SK-N-MC (cell line): ENCODE results near the gene RYR2.

Experiments
- DNase-seq: peaks from one replicate; pipeline ENCODE4 v3.0.0-alpha.2; 2011; ENCODE audit warnings: low read depth, low spot score
- H3K27ac ChIP-seq: fragments of 200-600 bp; sonication (generic); 2 replicates; pipeline ENCODE4 v1.5.1; 2016; ENCODE audit warnings: mixed run types
- H3K36me3 ChIP-seq: fragments of 200-600 bp; sonication (generic); 2 replicates; pipeline ENCODE4 v1.6.1; 2017; ENCODE audit warnings: antibody characterized with exemption, low read length, mixed read lengths; ENCODE audit not compliant: insufficient read depth
- H3K4me3 ChIP-seq: fragments of 200-600 bp; sonication (generic); 2 replicates; pipeline ENCODE4 v1.5.1; 2016
- H3K9ac ChIP-seq: fragments of 200-600 bp; sonication (generic); 2 replicates; pipeline ENCODE4 v1.8.0; 2017; ENCODE audit warnings: mixed run types, mixed read lengths; ENCODE audit not compliant: insufficient read length
- H3K9me3 ChIP-seq: fragments of 200-600 bp; sonication (generic); 2 replicates; pipeline ENCODE4 v1.6.1; 2017; ENCODE audit warnings: low read depth, mild to moderate bottlenecking, antibody characterized with exemption, low read length, moderate library complexity, mixed read lengths
- EZH2 ChIP-seq: fragments of 200-600 bp; sonication (generic); IDR thresholded peaks from one replicate; pipeline ENCODE4 v1.6.1; 2017; ENCODE audit warnings: antibody characterized with exemption
- FOXP2 ChIP-seq: optimal IDR thresholded peaks from 2 replicates; pipeline ENCODE3; 2011; ENCODE audit warnings: mild to moderate bottlenecking, moderate library complexity; ENCODE audit not compliant: insufficient read depth; ENCODE audit errors: extremely low read length, control extremely low read depth
- POLR2AphosphoS5 ChIP-seq: IDR thresholded peaks from 2 replicates; pipeline ENCODE4 v1.6.1; 2012; ENCODE audit warnings: mild to moderate bottlenecking, low read depth, low read length, borderline replicate concordance

RYR2 gene

GRCh38 chr1:237759377-237759776 is 717.4 kb downstream of the RYR2 start:
- Histone ChIP-seq H3K36me3 (no peaks in the 10 kb centered on the region), H3K9me3 (no peaks in the 10 kb centered on the region), H3K27ac (no peak overlapping the region), H3K9ac (no peak overlapping the region), H3K4me3 (no peak overlapping the region)
- DNase-seq, result no peak
- TF ChIP-seq EZH2 (no peak), POLR2AphosphoS5 (no peak), FOXP2 (no peak)

- no peak for DNase-seq
- Histone ChIP-seq H3K4me3 (no peak overlapping the region), H3K9me3 (no peaks in the 10 kb centered on the region), H3K27ac (no peak overlapping the region), H3K36me3 (no peaks in the 10 kb centered on the region), H3K9ac (no peak overlapping the region)
- TF ChIP-seq FOXP2 (no peak), EZH2 (no peak), POLR2AphosphoS5 (no peak)
Observed at GRCh38 chr1:237760951-237761350, 719.0 kb downstream of the RYR2 start.

GRCh38 chr1:237763137-237763536 is 721.2 kb downstream of the RYR2 start:
- DNase-seq, result no peak
- no peaks in the 10 kb centered on the region for H3K36me3 ChIP-seq
- no peak overlapping the region for H3K27ac ChIP-seq
- no peak overlapping the region for H3K4me3 ChIP-seq
- TF ChIP-seq FOXP2 (no peak), POLR2AphosphoS5 (no peak), EZH2 (no peak)
- no peak overlapping the region for H3K9ac ChIP-seq
- H3K9me3 ChIP-seq, result no peaks in the 10 kb centered on the region

GRCh38 chr1:237763751-237764150 is 721.8 kb downstream of the RYR2 start:
- no peak for TF ChIP-seq POLR2AphosphoS5
- H3K9ac ChIP-seq, result no peak overlapping the region
- no peak overlapping the region for H3K27ac ChIP-seq
- no peaks in the 10 kb centered on the region for H3K36me3 ChIP-seq
- no peak overlapping the region for H3K4me3 ChIP-seq
- H3K9me3 ChIP-seq, result no peaks in the 10 kb centered on the region
- DNase-seq, result no peak

GRCh38 chr1:237769916-237770315 is 727.9 kb downstream of the RYR2 start:
- H3K36me3 ChIP-seq, result no peaks in the 10 kb centered on the region
- TF ChIP-seq EZH2 (no peak), POLR2AphosphoS5 (no peak), FOXP2 (no peak)
- no peak overlapping the region for H3K9ac ChIP-seq
- H3K27ac ChIP-seq, result no peak overlapping the region
- H3K9me3 ChIP-seq, result no peaks in the 10 kb centered on the region
- H3K4me3 ChIP-seq, result no peak overlapping the region
- no peak for DNase-seq

GRCh38 chr1:237772009-237772408 is 730.0 kb downstream of the RYR2 start:
- no peak overlapping the region for H3K9ac ChIP-seq
- no peaks in the 10 kb centered on the region for H3K9me3 ChIP-seq
- no peak for DNase-seq
- TF ChIP-seq EZH2, result no peak
- no peak for TF ChIP-seq POLR2AphosphoS5
- TF ChIP-seq FOXP2, result no peak
- H3K27ac ChIP-seq, result no peak overlapping the region
- H3K36me3 ChIP-seq, result no peaks in the 10 kb centered on the region
- no peak overlapping the region for H3K4me3 ChIP-seq

- H3K9me3 ChIP-seq, result no peaks in the 10 kb centered on the region
- no peaks in the 10 kb centered on the region for H3K36me3 ChIP-seq
- TF ChIP-seq EZH2 (no peak), FOXP2 (no peak), POLR2AphosphoS5 (no peak)
- H3K27ac ChIP-seq, result no peak overlapping the region
- no peak overlapping the region for H3K9ac ChIP-seq
- no peak overlapping the region for H3K4me3 ChIP-seq
- DNase-seq, result no peak
Observed at GRCh38 chr1:237774246-237774645, 732.3 kb downstream of the RYR2 start.

- no peak for DNase-seq
- Histone ChIP-seq H3K4me3 (no peak overlapping the region), H3K9me3 (no peaks in the 10 kb centered on the region), H3K9ac (no peak overlapping the region), H3K27ac (no peak overlapping the region), H3K36me3 (no peaks in the 10 kb centered on the region; the same call in 1 of the 2 replicates)
- no peak for TF ChIP-seq POLR2AphosphoS5
- TF ChIP-seq EZH2, result no peak
- no peak for TF ChIP-seq FOXP2
Observed at GRCh38 chr1:237779356-237779755, 737.4 kb downstream of the RYR2 start.

GRCh38 chr1:237786066-237786719 is 744.2 kb downstream of the RYR2 start:
- peaks cover 8% of the 10 kb centered on the region for H3K36me3 ChIP-seq
- H3K9me3 ChIP-seq, result no peaks in the 10 kb centered on the region
- no peak overlapping the region for H3K4me3 ChIP-seq
- no peak overlapping the region for H3K9ac ChIP-seq
- 0 out of 2 replicates have a peak overlapping the region, but pooled peaks have one; percentile 26 for H3K27ac ChIP-seq
- DNase-seq, result no peak
- TF ChIP-seq EZH2 (no peak), FOXP2 (no peak), POLR2AphosphoS5 (no peak)
